Caki2 (cell line): ENCODE results near the gene SPACA5B. TPM values are rescaled to one million over a fixed set of nuclear protein-coding genes. Genes with fewer than 3 reads are reported as not detected.
"Not testable (repeated sequence)": the region's sequence is repeated elsewhere in the genome, so short reads cannot be mapped to it uniquely, and the experiment has no call there.

Source experiments
- DNase-seq: peaks from one replicate; pipeline ENCODE4 v3.0.0-alpha.2; 2015; ENCODE audit warnings: low read depth
- in situ Hi-C: cut with HindIII; loops from 2 replicates; pipeline ENCODE4 v1.10.0; 2016; ENCODE audit warnings: low sequenced_read_pairs, low pct_unique_long_range_greater_than_20kb, mixed read lengths
- total RNA-seq: library from RNA; depleted of rRNA; stranded (reverse); fragments of >200 nt; shearing (Covaris generic); gene quantifications from 2 replicates; pipeline ENCODE4 v1.2.3, GENCODE V29; 2014; ENCODE audit warnings: low replicate concordance; rRNA removed

Gene SPACA5B
- not detected in 2 replicates for total RNA-seq

DNA sequence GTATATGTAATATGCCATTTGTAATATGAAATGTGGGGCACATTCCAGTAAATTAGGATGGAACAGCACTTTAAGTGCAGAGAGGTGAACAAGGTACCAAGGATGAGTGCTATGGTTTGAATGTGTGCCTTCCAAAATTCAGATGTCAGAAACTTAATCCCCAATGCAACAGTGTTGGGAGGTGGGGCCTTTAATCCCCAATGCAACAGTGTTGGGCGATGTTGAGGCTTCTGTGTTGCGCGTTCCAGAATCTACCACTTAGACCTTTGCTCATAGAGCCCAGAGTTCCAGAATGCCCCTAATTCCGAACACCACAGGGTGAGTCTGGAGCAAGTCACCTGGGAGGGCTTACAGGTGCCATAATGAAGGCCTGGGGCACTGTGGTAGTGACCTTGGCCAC lies at the start of gene SPACA5B:
Gene SPACA5B (plus strand): TSS at position 301 of the 400 bp plus-strand sequence. CDS start 62 bp downstream, at position 363.
- in situ Hi-C loops, DNase-seq: not testable (repeated sequence)

GRCh38 chrX:48083212-48083611 lies 47.2 kb upstream of the SPACA5B start:
- in situ Hi-C loops = no loop called here

DNA sequence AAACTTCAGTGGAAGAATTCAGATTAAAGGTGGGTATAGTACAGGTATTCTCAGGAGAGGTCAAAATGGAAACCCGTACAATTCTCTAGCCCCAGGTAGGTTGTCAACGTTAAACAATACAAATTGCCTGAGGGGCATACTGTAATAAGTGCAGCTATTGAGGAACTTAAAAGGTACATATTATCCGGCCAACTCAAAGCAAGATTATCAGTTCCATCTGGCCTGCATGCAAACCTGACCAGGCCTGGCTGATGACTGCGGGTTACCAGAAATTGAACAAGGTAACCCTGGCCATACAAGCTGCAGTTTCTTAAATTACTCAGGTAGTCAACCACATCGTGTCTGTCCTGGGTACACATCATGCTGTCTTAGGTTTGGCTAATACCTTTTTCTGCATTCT lies 46.7 kb upstream of the SPACA5B start:
- DNase-seq = no peak
- in situ Hi-C loops = no loop called here

More at GRCh38 chrX:48083212-48083611, 47.2 kb upstream of the SPACA5B start:
- peak; percentile 36 for DNase-seq

- DNase-seq = peak; percentile 30
- in situ Hi-C loops = no loop called here
Observed at GRCh38 chrX:48086082-48086481, 44.3 kb upstream of the SPACA5B start.

DNA sequence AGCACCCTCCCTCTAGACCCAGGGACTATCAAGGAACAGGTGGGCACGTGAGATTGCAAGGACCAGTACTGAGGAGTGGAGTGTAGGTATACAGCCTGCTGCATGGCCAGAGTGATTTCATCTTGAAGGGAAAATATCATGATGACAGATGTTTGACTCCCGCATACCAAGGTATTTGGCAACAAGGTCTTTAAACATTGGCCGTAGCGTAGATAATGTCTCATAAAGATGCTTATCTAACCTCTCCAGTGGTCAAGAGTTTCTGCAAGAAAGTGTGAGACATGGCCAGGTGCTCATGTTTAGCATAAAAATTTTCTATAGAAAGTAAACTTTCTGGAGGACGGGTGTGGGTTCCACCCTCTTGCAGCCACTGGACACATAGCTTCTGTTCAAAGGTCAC lies 40.3 kb upstream of the SPACA5B start:
- in situ Hi-C loops = no loop called here
- DNase-seq = no peak

DNA sequence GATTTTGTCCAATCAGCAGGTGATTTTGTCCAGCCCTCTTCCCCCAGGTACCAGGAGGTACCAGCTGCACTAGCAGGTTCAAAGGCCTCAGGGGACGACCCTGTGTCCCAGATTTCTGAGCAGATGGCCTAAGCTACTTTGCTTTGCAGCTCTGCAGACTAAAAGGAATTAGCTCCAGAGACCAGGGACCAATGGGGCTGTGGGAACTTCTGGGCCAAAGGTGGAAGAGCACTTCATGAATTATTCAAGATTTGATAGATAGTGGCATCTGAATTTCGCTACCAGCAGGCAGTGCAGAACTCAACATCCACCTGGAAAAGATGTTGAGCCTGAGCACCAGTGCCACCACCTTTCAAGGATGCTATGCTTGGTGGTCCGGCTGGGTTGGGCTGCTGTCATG lies 37.9 kb upstream of the SPACA5B start:
- DNase-seq, in situ Hi-C loops: not testable (repeated sequence)

GRCh38 chrX:48101443-48101842 lies 29.0 kb upstream of the SPACA5B start:
- in situ Hi-C loops = no loop called here
- DNase-seq = no peak

GRCh38 chrX:48102874-48103374 lies 27.5 kb upstream of the SPACA5B start:
- in situ Hi-C loops = no loop called here
- DNase-seq = no peak

- DNase-seq = no peak
- in situ Hi-C loops = no loop called here
Observed at GRCh38 chrX:48107717-48108116, 22.7 kb upstream of the SPACA5B start.

DNA sequence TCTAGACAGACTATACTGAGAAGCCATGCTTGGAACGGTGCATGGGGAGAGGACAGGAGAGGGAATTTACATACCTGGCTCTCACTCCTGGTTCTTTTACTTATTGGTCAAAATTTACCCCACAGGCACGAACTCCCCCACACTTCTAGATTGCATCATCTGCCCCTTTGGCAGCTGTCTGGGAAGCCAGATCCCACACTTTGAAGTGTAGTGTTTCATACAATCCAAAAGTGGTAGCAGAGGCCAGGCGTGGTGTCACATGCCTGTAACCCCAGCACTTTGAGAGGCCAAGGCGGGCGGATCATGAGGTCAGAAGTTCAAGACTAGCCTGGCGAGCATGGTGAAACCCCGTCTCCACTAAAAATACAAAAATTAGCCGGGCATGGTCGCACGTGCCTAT lies 5.1 kb upstream of the SPACA5B start:
- in situ Hi-C loops, DNase-seq: not testable (repeated sequence)

DNA sequence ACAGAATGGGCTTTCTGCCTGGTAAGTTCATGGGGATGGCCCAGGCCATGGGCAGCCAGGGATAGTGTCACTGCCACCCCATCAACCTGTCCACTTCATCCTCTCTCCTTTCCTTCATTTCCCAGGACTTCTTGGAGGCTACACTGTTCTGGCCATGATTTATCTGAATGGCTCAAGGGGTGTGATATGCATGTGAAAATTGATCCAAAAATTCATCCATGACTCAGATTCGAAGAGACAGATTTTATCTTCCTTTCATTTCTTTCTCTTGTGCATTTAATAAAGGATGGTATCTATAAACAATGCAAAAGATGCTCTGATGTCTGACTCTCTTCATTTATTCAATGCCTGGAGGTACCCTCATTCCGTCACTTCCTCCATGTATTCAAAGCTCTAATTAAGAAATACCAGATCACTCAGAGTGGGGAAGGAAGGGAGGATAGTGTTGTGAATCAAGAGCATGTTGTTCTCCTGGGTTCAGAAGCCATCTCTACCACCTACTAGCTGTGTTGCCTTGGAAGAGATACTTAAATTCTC lies 1.9 kb downstream of the SPACA5B start:
- DNase-seq, in situ Hi-C loops: not testable (repeated sequence)

- in situ Hi-C loops, DNase-seq: not testable (repeated sequence)
Observed at GRCh38 chrX:48139076-48139475, 8.7 kb downstream of the SPACA5B start.

DNA sequence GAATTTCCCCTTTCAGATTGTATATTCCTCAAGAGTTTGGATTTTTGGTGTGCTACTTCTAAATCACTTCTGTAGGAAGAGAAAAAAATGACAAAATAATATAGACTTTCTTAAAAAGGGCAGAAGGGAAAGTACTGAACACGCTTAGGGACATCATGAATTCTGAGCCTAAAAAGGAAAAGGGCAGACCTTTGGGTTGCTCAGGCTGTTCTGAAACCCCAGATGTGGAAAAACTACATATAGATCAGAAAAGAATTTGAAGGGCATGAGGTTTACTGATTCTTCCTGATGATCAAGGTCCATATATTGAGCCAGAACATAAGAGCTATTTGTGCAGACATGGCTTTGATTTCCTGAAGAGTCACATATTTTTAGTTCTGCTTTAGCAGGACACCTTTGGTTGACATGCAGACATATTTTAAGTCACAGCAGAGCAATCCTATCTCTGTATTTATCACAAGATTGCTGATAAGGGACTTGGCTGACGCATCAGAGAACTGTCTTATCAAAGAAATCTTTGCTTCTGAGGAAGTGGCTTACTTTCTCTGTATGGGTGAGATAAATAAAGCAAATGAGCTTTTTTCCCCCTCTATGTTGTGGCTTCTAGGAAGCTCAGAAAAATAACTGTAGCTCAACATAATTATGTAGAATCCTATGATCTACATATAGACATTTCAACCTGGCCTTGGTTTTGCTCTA lies 11.5 kb downstream of the SPACA5B start:
- in situ Hi-C loops, DNase-seq: not testable (repeated sequence)

DNA sequence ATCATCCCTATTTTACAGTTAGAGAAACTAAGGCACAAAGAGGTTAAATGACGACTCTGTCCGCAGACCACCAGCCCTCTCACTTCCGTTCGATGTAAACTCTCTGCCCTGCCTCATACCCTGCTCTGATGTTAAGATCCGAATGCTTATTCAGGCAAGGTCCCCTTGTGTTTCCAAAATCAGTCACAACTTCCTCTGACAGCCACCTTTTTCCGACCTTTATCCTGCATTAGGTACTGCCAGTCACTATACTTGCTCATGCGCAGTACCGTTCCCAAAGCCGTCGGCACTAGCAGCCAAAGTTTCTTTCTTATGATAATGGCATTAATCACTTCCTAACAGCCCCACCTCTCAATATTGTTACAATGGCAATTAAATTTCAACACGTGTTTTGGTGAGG lies 12.3 kb downstream of the SPACA5B start:
- in situ Hi-C loops, DNase-seq: not testable (repeated sequence)

- in situ Hi-C loops = no loop called here
Observed at GRCh38 chrX:48153769-48154168, 23.3 kb downstream of the SPACA5B start.

GRCh38 chrX:48154796-48155195 lies 24.4 kb downstream of the SPACA5B start:
- DNase-seq = no peak
- in situ Hi-C loops = no loop called here

More at GRCh38 chrX:48153769-48154168, 23.3 kb downstream of the SPACA5B start:
- no peak for DNase-seq

DNA sequence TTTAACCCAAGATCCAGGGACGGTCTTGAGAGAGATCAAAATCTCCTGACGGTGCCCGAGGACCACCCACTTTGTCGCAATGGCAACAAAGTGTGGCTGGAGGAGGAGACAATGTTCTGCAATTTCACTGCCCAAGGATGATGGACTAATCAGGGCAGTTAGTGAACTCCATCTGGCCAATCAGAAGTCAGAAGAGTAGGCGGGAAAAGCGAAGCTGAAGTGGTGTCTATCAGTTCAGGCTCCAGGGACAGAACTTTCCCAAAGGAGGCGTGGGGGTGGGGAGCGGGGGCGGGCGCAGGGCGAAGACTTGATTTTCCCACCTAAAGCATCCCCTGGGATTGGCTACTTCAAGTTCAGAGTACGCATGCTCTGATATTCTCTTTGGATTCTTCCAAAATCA lies 25.6 kb downstream of the SPACA5B start:
- in situ Hi-C loops = no loop called here
- DNase-seq = no peak

- in situ Hi-C loops = no loop called here
Observed at GRCh38 chrX:48165241-48165640, 34.8 kb downstream of the SPACA5B start.

DNA sequence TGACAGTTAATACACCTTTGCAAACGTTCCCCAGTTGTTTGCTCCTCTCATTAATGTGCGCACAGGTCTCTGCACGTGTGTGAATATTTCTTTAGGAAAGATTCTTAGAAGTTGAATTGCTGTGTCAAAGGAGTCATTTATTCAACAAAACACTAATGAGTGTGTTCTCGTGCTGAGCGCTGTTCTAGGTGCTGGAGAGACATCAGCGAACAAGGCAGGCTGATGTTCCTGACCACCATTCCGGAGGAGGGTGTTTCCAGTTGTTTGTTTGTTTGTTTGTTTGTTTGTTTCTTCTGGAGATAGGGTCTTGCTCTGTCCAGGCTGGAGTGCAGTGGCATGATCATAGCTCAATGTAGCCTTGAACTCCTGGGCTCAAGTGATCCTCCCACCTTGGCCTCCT lies 35.9 kb downstream of the SPACA5B start:
- in situ Hi-C loops, DNase-seq: not testable (repeated sequence)

More at GRCh38 chrX:48165241-48165640, 34.8 kb downstream of the SPACA5B start:
- DNase-seq = no peak
